Mesenchymal stem cell (in vitro differentiated cells and primary cell): ENCODE measurements around the gene ZNF324.
"Not testable (repeated sequence)": the region's sequence is repeated elsewhere in the genome, so short reads cannot be mapped to it uniquely, and the experiment has no call there.

Experiments used
- DNase-seq: peaks from one replicate; pipeline ENCODE4 v3.0.0-alpha.2; 2013
- H2AFZ ChIP-seq: one replicate; pipeline ENCODE4 v1.6.1; 2013; ENCODE audit warnings: low read depth, mild to moderate bottlenecking, control low read depth, inconsistent platforms, low read length, moderate library complexity
- H2AK5ac ChIP-seq: 2 replicates; pipeline ENCODE4 v1.6.1; 2013; ENCODE audit warnings: low read length, moderate library complexity, mild to moderate bottlenecking, inconsistent platforms; ENCODE audit not compliant: severe bottlenecking
- H2BK120ac ChIP-seq: one replicate; pipeline ENCODE4 v1.6.1; 2013; ENCODE audit warnings: low read depth, mild to moderate bottlenecking, inconsistent platforms, low read length, moderate library complexity
- H2BK12ac ChIP-seq, 2 experiments: one replicate each; pipeline ENCODE4 v1.6.1; 2013; ENCODE audit warnings: inconsistent platforms in 2 of 2, low read length in 2 of 2, mild to moderate bottlenecking in 2 of 2, moderate library complexity in 2 of 2, control low read depth in 1 of 2
- H2BK15ac ChIP-seq: one replicate; pipeline ENCODE4 v1.6.1; 2013; ENCODE audit warnings: mild to moderate bottlenecking, low read depth, inconsistent platforms; ENCODE audit not compliant: poor library complexity, severe bottlenecking
- H2BK5ac ChIP-seq: 2 replicates; pipeline ENCODE4 v1.6.1; 2013; ENCODE audit warnings: low read depth, mild to moderate bottlenecking, low read length, control low read depth, inconsistent platforms; ENCODE audit not compliant: poor library complexity, severe bottlenecking
- H3K14ac ChIP-seq, 2 experiments: one replicate each; pipeline ENCODE4 v1.6.1; 2013; ENCODE audit warnings: inconsistent platforms in 2 of 2, low read length in 2 of 2, control low read depth in 1 of 2, mild to moderate bottlenecking in 1 of 2, moderate library complexity in 1 of 2
- H3K18ac ChIP-seq, 2 experiments: one replicate each; pipeline ENCODE4 v1.6.1; 2013; ENCODE audit warnings: inconsistent platforms in 2 of 2, low read length in 2 of 2, control low read depth in 1 of 2, low read depth in 1 of 2, mild to moderate bottlenecking in 1 of 2
- H3K23ac ChIP-seq, 2 experiments: one replicate each; pipeline ENCODE4 v1.6.1; 2013; ENCODE audit warnings: inconsistent platforms in 2 of 2, low read length in 2 of 2, mild to moderate bottlenecking in 2 of 2, moderate library complexity in 2 of 2, control low read depth in 1 of 2
- H3K27ac ChIP-seq: 2 replicates; pipeline ENCODE4 v1.5.1; 2013; ENCODE audit warnings: mild to moderate bottlenecking, moderate library complexity, low read length, control low read depth, inconsistent platforms; ENCODE audit not compliant: poor library complexity, severe bottlenecking
- H3K27me3 ChIP-seq, 2 experiments: 2 replicates each; pipeline versions ENCODE4 v1.6.1 to v1.7.0; 2013; ENCODE audit warnings: low read length in 2 of 2, mild to moderate bottlenecking in 2 of 2, moderate library complexity in 2 of 2, control low read depth in 1 of 2, inconsistent platforms in 1 of 2; ENCODE audit not compliant: control insufficient read depth in 1 of 2, insufficient read depth in 1 of 2
- H3K36me3 ChIP-seq, 2 experiments: 2 replicates each; pipeline versions ENCODE4 v1.6.1 to v1.7.0; 2013; ENCODE audit warnings: low read length in 2 of 2, control low read depth in 1 of 2, inconsistent platforms in 1 of 2, low read depth in 1 of 2, mild to moderate bottlenecking in 1 of 2; ENCODE audit not compliant: insufficient read depth in 2 of 2, control insufficient read depth in 1 of 2
- H3K4ac ChIP-seq, 2 experiments: one replicate each; pipeline ENCODE4 v1.6.1; 2013; ENCODE audit warnings: inconsistent platforms in 2 of 2, low read length in 2 of 2, mild to moderate bottlenecking in 2 of 2, moderate library complexity in 2 of 2, control low read depth in 1 of 2, low read depth in 1 of 2
- H3K4me1 ChIP-seq: 2 replicates; pipeline ENCODE4 v1.6.1; 2013; ENCODE audit warnings: low read depth, low read length, control low read depth; ENCODE audit not compliant: control insufficient read depth, insufficient read depth
- H3K4me2 ChIP-seq: 2 replicates; pipeline ENCODE4 v1.6.1; 2013; ENCODE audit warnings: low read length, mild to moderate bottlenecking, inconsistent platforms; ENCODE audit not compliant: poor library complexity, severe bottlenecking
- H3K4me3 ChIP-seq, 2 experiments: 2 replicates each; pipeline versions ENCODE4 v1.5.1 to v1.7.0; 2013; ENCODE audit warnings: low read length in 2 of 2, mild to moderate bottlenecking in 2 of 2, control low read depth in 1 of 2, low read depth in 1 of 2; ENCODE audit not compliant: insufficient read depth in 1 of 2
- H3K79me1 ChIP-seq: replicated peaks from 2 replicates; pipeline ENCODE4 v1.6.1; 2013; ENCODE audit warnings: mild to moderate bottlenecking, control low read depth, low read length, inconsistent platforms; ENCODE audit not compliant: poor library complexity, severe bottlenecking
- H3K9ac ChIP-seq: 2 replicates; pipeline ENCODE4 v1.7.0; 2013; ENCODE audit warnings: mild to moderate bottlenecking, low read length, moderate library complexity
- H3K9me3 ChIP-seq: 2 replicates; pipeline ENCODE4 v1.7.0; 2013; ENCODE audit warnings: mild to moderate bottlenecking, low read length; ENCODE audit not compliant: control insufficient read depth
- H4K8ac ChIP-seq: one replicate; pipeline ENCODE4 v1.6.1; 2013; ENCODE audit warnings: inconsistent platforms, mild to moderate bottlenecking, low read length, moderate library complexity
- H4K91ac ChIP-seq: one replicate; pipeline ENCODE4 v1.6.1; 2013; ENCODE audit warnings: mild to moderate bottlenecking, low read length, inconsistent platforms
- WGBS: methylation state at CpG from one replicate; pipeline ENCODE4 v1.1.7; 2013; ENCODE audit warnings: mixed read lengths; 5-methylcytosine and 5-hydroxymethylcytosine counted together

The ZNF324 gene

DNA sequence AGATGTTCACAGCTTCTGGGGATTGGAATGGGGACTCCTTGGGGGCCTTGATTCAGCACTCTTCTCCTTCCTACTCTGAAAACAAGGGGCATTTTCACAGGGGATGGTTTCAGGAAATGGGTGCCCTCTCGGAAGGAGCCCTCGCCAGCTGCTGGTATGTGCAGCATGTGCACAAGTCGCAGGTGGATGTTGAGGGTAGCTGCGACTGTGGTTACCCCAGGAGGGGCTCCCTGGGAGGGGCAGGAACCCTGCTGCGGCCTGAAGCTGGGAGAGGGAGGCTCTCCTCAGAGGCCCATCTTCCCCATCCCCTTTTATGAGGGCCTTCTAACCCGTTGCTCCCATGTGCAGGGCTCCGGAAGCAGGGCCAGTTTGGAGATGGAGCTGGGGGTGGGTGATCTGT, 15.5 kb downstream of the ZNF324 start:
- Histone ChIP-seq H3K79me1 (peaks cover 3% of the 10 kb centered on the region), H3K9ac (no peak overlapping the region), H4K8ac (no peak overlapping the region), H3K9me3 (no peaks in the 10 kb centered on the region), H3K4ac (no peak overlapping the region), H2BK15ac (no peak overlapping the region), H3K27ac (no peak overlapping the region), H3K14ac (no peak overlapping the region), H3K4me1 (peaks cover under 1% of the 10 kb centered on the region), H2BK120ac (no peak overlapping the region), H3K27me3 (no peaks in the 10 kb centered on the region), H3K36me3 (peaks cover 36 to 43% of the 10 kb centered on the region in 2 experiments), H2BK5ac (no peak overlapping the region), H3K4me3 (no peak overlapping the region), H2AFZ (no peak overlapping the region), H2AK5ac (no peak overlapping the region), H3K18ac (no peak overlapping the region), H4K91ac (no peak overlapping the region), H3K4me2 (no peak overlapping the region), H3K23ac (no peak overlapping the region), H2BK12ac (no peak overlapping the region)
- 98% methylated on average over 6 of the region's 7 CpGs for WGBS
- DNase-seq, result no peak

DNA sequence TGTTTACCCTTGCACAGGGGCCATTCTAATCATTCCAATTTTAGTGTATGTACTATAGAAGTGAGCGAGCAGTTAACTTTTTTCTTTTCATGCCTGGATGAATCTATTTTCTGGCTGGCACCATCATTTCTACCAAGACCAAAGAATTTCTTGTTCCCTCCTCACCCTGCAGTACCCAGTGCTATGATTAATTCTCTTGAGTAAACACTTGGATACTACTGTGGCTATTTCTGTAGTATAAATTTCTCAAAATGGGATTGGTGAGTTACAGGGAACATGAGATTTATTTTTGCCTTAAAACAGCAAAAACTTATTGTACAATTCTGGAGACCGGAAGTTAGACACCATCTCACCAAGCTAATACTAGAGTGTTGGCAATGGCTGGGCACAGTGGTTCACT, 16.9 kb downstream of the ZNF324 start:
- Histone ChIP-seq H3K36me3 (peaks cover 29 to 33% of the 10 kb centered on the region in 2 experiments), H3K4me3 (no peak overlapping the region), H2AFZ (no peak overlapping the region), H3K9me3 (no peaks in the 10 kb centered on the region), H3K4me2 (no peak overlapping the region), H3K23ac (no peak overlapping the region), H3K27ac (no peak overlapping the region), H3K14ac (no peak overlapping the region), H3K4ac (no peak overlapping the region), H3K27me3 (no peaks in the 10 kb centered on the region), H2BK5ac (no peak overlapping the region), H4K8ac (no peak overlapping the region), H4K91ac (no peak overlapping the region), H2BK120ac (no peak overlapping the region), H2BK12ac (no peak overlapping the region), H3K9ac (no peak overlapping the region), H3K4me1 (no peaks in the 10 kb centered on the region), H2BK15ac (no peak overlapping the region), H3K18ac (no peak overlapping the region), H2AK5ac (no peak overlapping the region), H3K79me1 (peaks cover 3% of the 10 kb centered on the region)
- no CpG with 5 or more reads among the region's 2 CpGs for WGBS
- DNase-seq, result no peak

- not testable (repeated sequence) for H3K27ac ChIP-seq, H2AK5ac ChIP-seq, DNase-seq, H3K18ac ChIP-seq, H3K14ac ChIP-seq, H4K8ac ChIP-seq, H2BK12ac ChIP-seq, H3K4me1 ChIP-seq, H2BK15ac ChIP-seq, H3K4me2 ChIP-seq, H2AFZ ChIP-seq, H3K79me1 ChIP-seq, H2BK120ac ChIP-seq, H2BK5ac ChIP-seq, H3K9ac ChIP-seq, H3K27me3 ChIP-seq, H3K23ac ChIP-seq, H3K4me3 ChIP-seq, H3K9me3 ChIP-seq, H3K4ac ChIP-seq, H4K91ac ChIP-seq
- H3K36me3 ChIP-seq, result peaks cover 23 to 28% of the 10 kb centered on the region in 2 experiments
- WGBS, result 96% methylated on average over 4 of the region's 5 CpGs
Measured at GRCh38 chr19:58484349-58484748, 17.5 kb downstream of the ZNF324 start.

GRCh38 chr19:58491393-58491792, 24.5 kb downstream of the ZNF324 start:
- no peak overlapping the region for H3K14ac ChIP-seq
- no peaks in the 10 kb centered on the region for H3K27me3 ChIP-seq
- H2AFZ ChIP-seq, result no peak overlapping the region
- H2BK12ac ChIP-seq, result no peak overlapping the region
- H3K4me1 ChIP-seq, result no peaks in the 10 kb centered on the region
- WGBS, result 93% methylated on average over 5 of the region's 5 CpGs
- no peak overlapping the region for H4K8ac ChIP-seq
- H3K4me3 ChIP-seq, result no peak overlapping the region
- no peak overlapping the region for H3K27ac ChIP-seq
- no peak overlapping the region for H2BK15ac ChIP-seq
- H2BK5ac ChIP-seq, result no peak overlapping the region
- H3K4ac ChIP-seq, result no peak overlapping the region
- no peaks in the 10 kb centered on the region for H3K9me3 ChIP-seq
- no peak overlapping the region for H4K91ac ChIP-seq
- H3K36me3 ChIP-seq, result peaks cover 0 to 4% of the 10 kb centered on the region in 2 experiments
- H2AK5ac ChIP-seq, result no peak overlapping the region
- H3K18ac ChIP-seq, result no peak overlapping the region
- H3K23ac ChIP-seq, result no peak overlapping the region
- no peak overlapping the region for H3K9ac ChIP-seq
- no peak for DNase-seq
- H3K79me1 ChIP-seq, result peaks cover 1% of the 10 kb centered on the region
- H2BK120ac ChIP-seq, result no peak overlapping the region
- H3K4me2 ChIP-seq, result no peak overlapping the region
